ENCODE measurements around the gene OPCML.

OPCML gene

GRCh38 chr11:133360860-133361688 lies 171.2 kb downstream of the OPCML start:
- no peak for DNase-seq (ENCODE audit: low read depth in 2 of 2)

GRCh38 chr11:133355095-133355494 lies 177.2 kb downstream of the OPCML start:
- DNase-seq (ENCODE audit: low read depth in 2 of 2), result no peak

GRCh38 chr11:133354069-133354468 lies 178.2 kb downstream of the OPCML start:
- no peak for DNase-seq (ENCODE audit: low read depth in 2 of 2)

- DNase-seq (ENCODE audit: low read depth in 2 of 2), result no peak
Observed at GRCh38 chr11:133350045-133350444, 182.3 kb downstream of the OPCML start.

GRCh38 chr11:133347988-133348387 lies 184.3 kb downstream of the OPCML start:
- DNase-seq (ENCODE audit: low read depth in 2 of 2), result no peak

GRCh38 chr11:133346137-133346536 lies 186.2 kb downstream of the OPCML start:
- DNase-seq (ENCODE audit: low read depth in 2 of 2), result no peak

- DNase-seq (ENCODE audit: low read depth in 2 of 2), result no peak
Observed at GRCh38 chr11:133343951-133344350, 188.3 kb downstream of the OPCML start.

GRCh38 chr11:133339495-133340140 lies 192.7 kb downstream of the OPCML start:
- no peak for DNase-seq (ENCODE audit: low read depth in 2 of 2)

- no peak for DNase-seq (ENCODE audit: low read depth in 2 of 2)
Observed at GRCh38 chr11:133338588-133338987, 193.7 kb downstream of the OPCML start.

GRCh38 chr11:133337951-133338418 lies 194.3 kb downstream of the OPCML start:
- no peak for DNase-seq (ENCODE audit: low read depth in 2 of 2)

GRCh38 chr11:133337193-133337592 lies 195.1 kb downstream of the OPCML start:
- no peak for DNase-seq (ENCODE audit: low read depth in 2 of 2)

GRCh38 chr11:133331031-133331430 lies 201.3 kb downstream of the OPCML start:
- DNase-seq (ENCODE audit: low read depth in 2 of 2), result no peak

- no peak for DNase-seq (ENCODE audit: low read depth in 2 of 2)
Observed at GRCh38 chr11:133326849-133327248, 205.5 kb downstream of the OPCML start.

- no peak for DNase-seq (ENCODE audit: low read depth in 2 of 2)
Observed at GRCh38 chr11:133326332-133326731, 206.0 kb downstream of the OPCML start.

- no peak for DNase-seq (ENCODE audit: low read depth in 2 of 2)
Observed at GRCh38 chr11:133325711-133326110, 206.6 kb downstream of the OPCML start.

- no peak for DNase-seq (ENCODE audit: low read depth in 2 of 2)
Observed at GRCh38 chr11:133323354-133323753, 208.9 kb downstream of the OPCML start.

- DNase-seq (ENCODE audit: low read depth in 2 of 2), result no peak
Observed at GRCh38 chr11:133318221-133318620, 214.1 kb downstream of the OPCML start.

- DNase-seq (ENCODE audit: low read depth in 2 of 2), result no peak
Observed at GRCh38 chr11:133311230-133311629, 221.1 kb downstream of the OPCML start.

- DNase-seq (ENCODE audit: low read depth in 2 of 2), result no peak
Observed at GRCh38 chr11:133306019-133306418, 226.3 kb downstream of the OPCML start.

- no peak for DNase-seq (ENCODE audit: low read depth in 2 of 2)
Observed at GRCh38 chr11:133305208-133305956, 226.9 kb downstream of the OPCML start.

- no peak for DNase-seq (ENCODE audit: low read depth in 2 of 2)
Observed at GRCh38 chr11:133303262-133303661, 229.0 kb downstream of the OPCML start.

GRCh38 chr11:133302056-133302455 lies 230.2 kb downstream of the OPCML start:
- DNase-seq (ENCODE audit: low read depth in 2 of 2), result no peak

All from stimulated activated CD4-positive, alpha-beta T cell treated with anti-CD3 and anti-CD28 coated beads, Interleukin-4, amount 100 ng/mL, for 48 hours (primary cell).